Adrenal gland (tissue), 5 donors: ENCODE data around the gene MAPKAPK5.

Source experiments
- POLR2A ChIP-seq, 2 donors: fragments of 450-650 bp; IDR thresholded peaks; one replicate each; pipeline ENCODE4 v1.6.1; 2017; ENCODE audit warnings: antibody characterized with exemption in 2 of 2, mild to moderate bottlenecking in 2 of 2, moderate library complexity in 1 of 2
- TF ChIP-seq, protein P1 (sequence below), 6 experiments: fragments of 450-650 bp in 4 of 6; fragments of 200-600 bp in 2 of 6; sonication (generic) in 1 of 6; IDR thresholded peaks; 1 replicate in 5 of 6; 2 replicates in 1 of 6; pipeline versions ENCODE4 v1.5.1 to v1.8.0; 2016 to 2021; ENCODE audit warnings: antibody characterized with exemption in 6 of 6, mild to moderate bottlenecking in 2 of 6, moderate library complexity in 1 of 6
- donor health status: DM: no; HTN: no; CAD: no.

DNA sequence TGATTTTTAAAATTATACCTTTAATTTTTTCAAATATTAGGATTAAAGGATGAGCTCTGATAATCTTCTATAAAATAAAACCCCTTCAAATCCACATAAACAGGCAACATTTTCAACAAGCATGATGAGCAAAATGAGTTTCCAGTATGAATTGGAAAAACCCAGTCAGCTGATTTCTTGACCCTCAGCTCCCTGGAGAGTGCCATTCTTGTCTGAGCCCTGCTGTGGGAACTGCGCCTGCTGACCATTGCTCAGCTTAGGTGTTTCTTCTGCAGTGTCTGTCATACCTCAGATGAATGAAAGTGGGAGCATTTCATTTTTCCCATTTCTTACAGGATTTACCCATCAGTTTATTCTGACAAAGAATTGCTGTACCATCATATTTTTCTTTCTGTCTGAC is 27.6 kb downstream of the MAPKAPK5 start:
- TF ChIP-seq, protein P1, sequence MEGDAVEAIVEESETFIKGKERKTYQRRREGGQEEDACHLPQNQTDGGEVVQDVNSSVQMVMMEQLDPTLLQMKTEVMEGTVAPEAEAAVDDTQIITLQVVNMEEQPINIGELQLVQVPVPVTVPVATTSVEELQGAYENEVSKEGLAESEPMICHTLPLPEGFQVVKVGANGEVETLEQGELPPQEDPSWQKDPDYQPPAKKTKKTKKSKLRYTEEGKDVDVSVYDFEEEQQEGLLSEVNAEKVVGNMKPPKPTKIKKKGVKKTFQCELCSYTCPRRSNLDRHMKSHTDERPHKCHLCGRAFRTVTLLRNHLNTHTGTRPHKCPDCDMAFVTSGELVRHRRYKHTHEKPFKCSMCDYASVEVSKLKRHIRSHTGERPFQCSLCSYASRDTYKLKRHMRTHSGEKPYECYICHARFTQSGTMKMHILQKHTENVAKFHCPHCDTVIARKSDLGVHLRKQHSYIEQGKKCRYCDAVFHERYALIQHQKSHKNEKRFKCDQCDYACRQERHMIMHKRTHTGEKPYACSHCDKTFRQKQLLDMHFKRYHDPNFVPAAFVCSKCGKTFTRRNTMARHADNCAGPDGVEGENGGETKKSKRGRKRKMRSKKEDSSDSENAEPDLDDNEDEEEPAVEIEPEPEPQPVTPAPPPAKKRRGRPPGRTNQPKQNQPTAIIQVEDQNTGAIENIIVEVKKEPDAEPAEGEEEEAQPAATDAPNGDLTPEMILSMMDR (IDR thresholded peaks at IDR 0.05) = no peak
- TF ChIP-seq POLR2A (IDR thresholded peaks at IDR 0.05) = no peak
